ENCODE measurements around the gene CENPF.
"Not testable (repeated sequence)": the region's sequence is repeated elsewhere in the genome, so short reads cannot be mapped to it uniquely, and the experiment has no call there.

Gene CENPF, protein sequence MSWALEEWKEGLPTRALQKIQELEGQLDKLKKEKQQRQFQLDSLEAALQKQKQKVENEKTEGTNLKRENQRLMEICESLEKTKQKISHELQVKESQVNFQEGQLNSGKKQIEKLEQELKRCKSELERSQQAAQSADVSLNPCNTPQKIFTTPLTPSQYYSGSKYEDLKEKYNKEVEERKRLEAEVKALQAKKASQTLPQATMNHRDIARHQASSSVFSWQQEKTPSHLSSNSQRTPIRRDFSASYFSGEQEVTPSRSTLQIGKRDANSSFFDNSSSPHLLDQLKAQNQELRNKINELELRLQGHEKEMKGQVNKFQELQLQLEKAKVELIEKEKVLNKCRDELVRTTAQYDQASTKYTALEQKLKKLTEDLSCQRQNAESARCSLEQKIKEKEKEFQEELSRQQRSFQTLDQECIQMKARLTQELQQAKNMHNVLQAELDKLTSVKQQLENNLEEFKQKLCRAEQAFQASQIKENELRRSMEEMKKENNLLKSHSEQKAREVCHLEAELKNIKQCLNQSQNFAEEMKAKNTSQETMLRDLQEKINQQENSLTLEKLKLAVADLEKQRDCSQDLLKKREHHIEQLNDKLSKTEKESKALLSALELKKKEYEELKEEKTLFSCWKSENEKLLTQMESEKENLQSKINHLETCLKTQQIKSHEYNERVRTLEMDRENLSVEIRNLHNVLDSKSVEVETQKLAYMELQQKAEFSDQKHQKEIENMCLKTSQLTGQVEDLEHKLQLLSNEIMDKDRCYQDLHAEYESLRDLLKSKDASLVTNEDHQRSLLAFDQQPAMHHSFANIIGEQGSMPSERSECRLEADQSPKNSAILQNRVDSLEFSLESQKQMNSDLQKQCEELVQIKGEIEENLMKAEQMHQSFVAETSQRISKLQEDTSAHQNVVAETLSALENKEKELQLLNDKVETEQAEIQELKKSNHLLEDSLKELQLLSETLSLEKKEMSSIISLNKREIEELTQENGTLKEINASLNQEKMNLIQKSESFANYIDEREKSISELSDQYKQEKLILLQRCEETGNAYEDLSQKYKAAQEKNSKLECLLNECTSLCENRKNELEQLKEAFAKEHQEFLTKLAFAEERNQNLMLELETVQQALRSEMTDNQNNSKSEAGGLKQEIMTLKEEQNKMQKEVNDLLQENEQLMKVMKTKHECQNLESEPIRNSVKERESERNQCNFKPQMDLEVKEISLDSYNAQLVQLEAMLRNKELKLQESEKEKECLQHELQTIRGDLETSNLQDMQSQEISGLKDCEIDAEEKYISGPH (N-terminal part only)

DNA sequence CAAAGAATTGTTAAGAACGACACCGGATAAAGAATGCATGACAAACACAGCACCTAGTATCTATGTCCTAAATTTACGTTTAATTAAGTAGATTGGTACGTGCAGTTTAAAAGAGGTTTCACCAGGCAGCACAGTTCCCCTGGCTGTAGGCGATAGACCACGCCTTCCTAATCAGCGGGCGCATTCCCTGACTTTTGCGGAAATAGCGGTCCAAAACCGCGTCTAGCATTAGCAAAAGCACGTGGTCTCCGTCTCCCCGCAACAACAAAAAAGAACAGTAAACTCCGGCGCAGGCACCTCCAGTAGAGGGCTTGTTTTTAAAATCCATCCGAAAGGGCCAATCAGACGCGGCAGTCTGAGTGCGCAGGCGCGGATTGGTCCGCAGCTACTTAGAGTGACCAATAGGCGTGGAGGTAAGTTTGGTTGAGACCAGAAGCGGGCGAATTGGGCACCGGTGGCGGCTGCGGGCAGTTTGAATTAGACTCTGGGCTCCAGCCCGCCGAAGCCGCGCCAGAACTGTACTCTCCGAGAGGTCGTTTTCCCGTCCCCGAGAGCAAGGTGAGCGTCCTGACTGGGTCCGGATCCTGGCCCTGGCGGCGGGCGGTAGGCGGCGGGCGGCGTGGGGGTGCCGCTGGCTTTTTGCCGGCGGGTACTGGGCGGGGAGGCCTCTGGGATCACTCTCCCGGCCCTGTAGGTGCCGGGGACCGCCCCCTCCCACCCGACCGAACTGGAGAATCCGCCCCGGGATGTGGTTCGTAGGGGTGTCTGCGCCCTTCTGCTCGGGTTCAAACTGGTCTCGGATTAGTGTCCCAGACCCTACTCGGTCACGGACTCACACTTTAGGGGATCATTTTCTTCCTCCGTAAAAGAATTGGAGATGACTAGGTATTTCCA is at the start of gene CENPF:
CENPF (plus strand) TSS at position 432 of the 894 bp plus-strand sequence. CDS start 10,560 bp downstream, outside the sequence.
- DNase-seq, result peak; percentile 94 to 98

GRCh38 chr1:214557952-214558735 is 44.9 kb upstream of the CENPF start:
- no peak for DNase-seq

DNA sequence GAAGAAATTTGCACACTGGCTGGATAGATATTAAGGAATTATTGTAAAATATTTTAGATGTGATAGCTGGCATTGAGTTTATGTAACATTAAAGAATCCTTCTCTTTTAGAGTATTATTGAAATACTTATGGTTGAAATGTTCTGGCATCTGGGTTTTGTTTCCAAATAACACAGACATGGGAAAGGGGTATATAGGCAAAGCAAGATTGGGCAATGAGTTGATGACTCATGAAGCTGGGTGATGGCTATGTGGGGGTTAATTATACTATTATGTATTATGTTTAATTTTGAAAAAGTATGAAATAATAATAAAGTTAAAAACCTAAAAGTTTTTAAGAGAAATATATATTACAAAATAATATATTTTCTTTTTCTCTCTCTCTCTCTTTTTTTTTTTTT is 39.1 kb upstream of the CENPF start:
- no peak for DNase-seq

DNA sequence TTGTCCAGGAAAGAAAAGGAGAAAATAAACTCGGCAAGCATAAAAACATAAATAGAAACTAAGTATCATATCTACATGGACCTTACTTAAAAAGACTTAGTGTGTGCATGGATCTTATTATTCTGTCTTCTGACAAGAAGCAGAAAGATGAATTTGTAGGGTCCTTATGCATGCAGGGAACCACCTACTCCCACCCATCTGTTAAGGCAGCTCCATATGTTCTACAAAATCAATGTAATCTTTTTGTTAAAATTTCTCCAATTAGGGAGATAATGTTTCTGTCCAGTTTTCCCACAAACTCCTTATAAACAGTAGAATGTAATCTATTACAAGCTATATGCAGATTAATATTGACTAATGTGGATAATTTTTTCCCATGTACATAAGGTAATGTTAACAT is 37.7 kb upstream of the CENPF start:
- peak; percentile 47 to 70 for DNase-seq

- DNase-seq, result no peak
Measured at GRCh38 chr1:214566158-214567104, 36.6 kb upstream of the CENPF start.

- DNase-seq, result no peak
Measured at GRCh38 chr1:214567481-214567980, 35.5 kb upstream of the CENPF start.

GRCh38 chr1:214568328-214568727 is 34.7 kb upstream of the CENPF start:
- no peak for DNase-seq

GRCh38 chr1:214569357-214570004 is 33.5 kb upstream of the CENPF start:
- no peak for DNase-seq

GRCh38 chr1:214570442-214570841 is 32.6 kb upstream of the CENPF start:
- DNase-seq, result no peak

- DNase-seq, result no peak
Measured at GRCh38 chr1:214571281-214571680, 31.7 kb upstream of the CENPF start.

- no peak for DNase-seq
Measured at GRCh38 chr1:214573386-214574318, 29.3 kb upstream of the CENPF start.

- DNase-seq, result no peak
Measured at GRCh38 chr1:214574598-214575411, 28.2 kb upstream of the CENPF start.

GRCh38 chr1:214576120-214576519 is 26.9 kb upstream of the CENPF start:
- not testable (repeated sequence) for DNase-seq

GRCh38 chr1:214579183-214579582 is 23.8 kb upstream of the CENPF start:
- no peak for DNase-seq

DNA sequence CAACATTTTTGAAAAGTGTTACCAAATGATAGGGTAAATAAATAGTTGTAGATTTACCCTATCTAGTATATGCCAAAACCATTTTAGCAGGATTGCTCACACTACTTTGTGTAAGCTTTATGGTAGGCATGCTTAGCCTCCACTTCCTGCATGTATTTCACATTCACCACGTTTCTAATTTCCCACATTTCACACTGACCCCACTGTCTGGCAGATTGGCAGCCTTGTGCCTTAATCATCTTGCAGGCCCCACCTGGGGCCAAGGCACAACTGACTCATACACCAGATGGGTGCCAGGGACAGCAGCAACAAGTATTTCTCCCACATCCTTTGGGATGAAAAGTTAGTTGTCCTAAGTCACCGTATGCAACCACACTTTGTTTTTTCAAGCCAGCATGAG is 21.2 kb upstream of the CENPF start:
- DNase-seq, result peak; percentile 20 to 82

DNA sequence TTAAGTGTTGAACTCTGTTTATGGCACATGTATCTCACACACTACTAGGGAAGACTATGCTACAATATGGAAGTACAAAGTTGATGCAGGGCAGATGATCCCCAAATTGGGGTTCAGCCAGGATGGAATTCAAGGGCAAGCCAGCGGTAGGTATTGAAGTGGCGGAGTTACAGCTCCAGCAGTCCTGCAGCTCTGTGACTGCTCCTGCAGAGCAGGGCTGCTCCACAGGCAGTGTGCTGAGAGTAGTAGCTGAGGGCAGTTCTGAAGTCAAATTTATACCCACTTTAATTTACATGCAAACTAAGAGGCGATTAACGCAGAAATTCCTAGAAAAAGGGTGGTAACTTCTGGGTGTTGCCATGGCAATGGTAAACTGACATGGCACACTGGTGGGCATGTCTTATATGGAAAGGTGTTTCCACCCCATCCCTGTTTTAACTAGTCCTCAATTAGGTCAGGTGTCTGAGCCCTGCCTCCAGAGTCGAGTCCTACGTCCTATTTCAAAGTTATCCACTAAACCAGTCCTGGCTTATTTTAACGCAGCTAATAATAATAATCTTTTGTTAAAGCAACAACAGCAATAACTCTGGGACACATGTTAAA is 20.6 kb upstream of the CENPF start:
- no peak for DNase-seq

DNA sequence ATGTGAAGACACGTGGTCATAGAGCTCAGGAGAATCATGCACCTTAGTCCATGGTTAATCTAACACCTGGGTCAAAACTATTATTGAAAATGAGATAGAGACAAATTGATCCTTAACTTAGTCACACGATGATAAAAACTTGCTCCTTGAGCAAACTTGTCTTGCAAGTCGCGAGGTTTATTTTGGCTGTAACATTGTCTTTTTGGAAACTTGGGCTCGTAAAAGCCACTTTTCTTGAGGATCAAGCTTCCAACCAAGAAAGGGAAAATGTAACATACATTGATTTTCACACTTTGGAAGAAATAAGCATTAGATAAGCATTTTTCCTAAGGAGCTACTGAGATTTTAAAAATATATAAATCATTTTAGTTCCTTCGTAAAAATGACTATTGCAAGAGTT is 19.9 kb upstream of the CENPF start:
- no peak for DNase-seq
